ENCODE measurements around the gene ATAD3B.
A peak's percentile ranks its signal among the peaks of the same experiment; 100 is the strongest.
"Not testable (repeated sequence)": the region's sequence is repeated elsewhere in the genome, so short reads cannot be mapped to it uniquely, and the experiment has no call there.

Gene ATAD3B

GRCh38 chr1:1433804-1434130, 37.8 kb upstream of the ATAD3B start:
- DNase-seq = peak; percentile 42 to 62

GRCh38 chr1:1434131-1434823, 37.3 kb upstream of the ATAD3B start:
- DNase-seq = no peak

DNA sequence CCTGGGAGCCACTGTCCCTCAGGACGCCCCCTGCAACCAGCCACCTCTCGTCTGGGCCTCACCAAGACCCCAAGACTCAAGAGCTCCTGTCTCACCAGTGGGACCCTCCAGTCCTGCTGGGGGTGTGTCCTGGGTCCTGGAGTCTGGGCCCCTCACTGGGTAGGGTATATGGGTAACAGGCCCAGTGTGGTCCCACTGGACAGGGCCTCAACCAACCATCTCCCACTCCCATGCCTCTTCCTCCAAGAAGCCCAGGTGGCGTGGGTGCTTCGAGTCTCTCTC, 36.8 kb upstream of the ATAD3B start:
- DNase-seq = no peak

DNA sequence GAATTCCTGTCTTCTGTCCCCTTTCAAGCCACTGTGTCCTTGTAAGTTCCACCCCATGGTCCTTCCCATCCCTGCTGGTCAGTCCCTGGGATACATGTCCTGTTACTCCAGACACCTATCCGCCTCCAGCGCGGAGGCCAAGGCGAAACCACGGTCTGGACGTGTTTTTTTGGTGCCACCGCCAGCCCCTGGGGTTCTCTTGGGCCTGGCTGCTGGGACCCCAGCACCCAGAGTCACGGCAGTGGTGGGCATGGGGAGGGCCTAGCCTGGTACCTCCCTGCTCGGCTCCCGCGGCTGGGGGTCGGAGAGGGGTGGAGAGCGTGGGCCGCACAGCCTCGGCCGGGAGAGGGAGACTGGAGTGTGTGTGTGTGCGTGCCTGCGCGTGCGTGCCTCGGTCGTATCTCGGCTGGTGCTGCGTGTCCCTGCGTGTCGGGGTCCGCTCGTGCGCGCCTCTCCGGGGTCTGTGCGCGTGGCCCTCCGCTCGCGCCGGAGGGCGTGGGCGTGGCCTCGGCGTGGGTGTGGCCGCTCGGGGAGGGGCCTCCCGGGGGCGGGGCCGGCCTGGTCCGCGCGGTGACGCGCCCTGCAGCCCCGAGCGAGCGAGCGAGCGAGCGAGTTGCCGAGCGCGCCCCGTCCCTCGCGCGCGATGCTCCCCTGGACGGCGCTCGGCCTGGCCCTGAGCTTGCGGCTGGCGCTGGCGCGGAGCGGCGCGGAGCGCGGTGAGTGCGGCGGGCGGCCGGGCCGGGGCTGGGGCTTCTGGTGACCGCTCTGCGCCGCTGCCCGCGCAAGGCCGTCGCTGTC, 36.3 kb upstream of the ATAD3B start, which contains the start of gene VWA1:
TSS of gene VWA1 (plus strand) at position 585 of the 798 bp plus-strand sequence. CDS start at position 644, 59 bp downstream.
- peak; percentile 57 to 59 for DNase-seq

DNA sequence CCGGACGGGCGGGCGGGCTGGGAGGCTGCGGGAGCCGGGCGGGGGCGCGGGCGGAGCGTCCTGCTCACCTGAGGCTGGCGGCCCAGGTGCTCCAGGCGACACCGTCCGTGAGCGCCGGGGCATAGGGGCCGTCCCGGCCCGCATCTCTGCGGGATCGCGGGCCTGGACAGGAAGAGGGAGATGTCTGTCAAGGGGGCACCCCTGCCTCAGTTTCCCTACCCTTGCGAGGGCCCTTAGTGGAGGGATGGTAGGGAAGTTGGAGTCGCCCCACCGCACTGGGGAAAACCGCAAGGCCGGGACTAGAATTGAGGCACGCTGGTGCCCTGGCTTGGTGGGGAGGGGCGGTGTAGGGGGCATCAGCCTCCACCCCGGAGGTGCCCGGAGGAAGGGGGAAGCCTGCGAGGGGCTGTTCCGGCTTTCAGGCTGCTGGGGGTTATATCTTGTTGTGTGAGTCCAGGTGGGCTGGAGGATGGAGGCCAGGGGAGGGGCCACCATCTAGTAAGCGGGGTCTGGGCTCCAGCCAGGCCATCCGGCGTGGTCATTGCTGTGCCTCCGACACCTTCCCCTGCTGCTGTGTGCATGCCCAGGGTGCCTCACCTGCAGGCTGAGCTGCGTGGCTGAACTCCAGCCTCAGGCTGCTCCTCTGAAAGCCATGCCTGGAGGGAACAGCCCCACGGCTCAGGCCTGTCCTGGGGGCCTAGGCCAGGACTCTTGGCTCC, 35.5 kb upstream of the ATAD3B start:
- DNase-seq = no peak

- DNase-seq = no peak
Observed at GRCh38 chr1:1436630-1437032, 34.9 kb upstream of the ATAD3B start.

- DNase-seq = no peak
Observed at GRCh38 chr1:1437033-1437903, 34.3 kb upstream of the ATAD3B start.

DNA sequence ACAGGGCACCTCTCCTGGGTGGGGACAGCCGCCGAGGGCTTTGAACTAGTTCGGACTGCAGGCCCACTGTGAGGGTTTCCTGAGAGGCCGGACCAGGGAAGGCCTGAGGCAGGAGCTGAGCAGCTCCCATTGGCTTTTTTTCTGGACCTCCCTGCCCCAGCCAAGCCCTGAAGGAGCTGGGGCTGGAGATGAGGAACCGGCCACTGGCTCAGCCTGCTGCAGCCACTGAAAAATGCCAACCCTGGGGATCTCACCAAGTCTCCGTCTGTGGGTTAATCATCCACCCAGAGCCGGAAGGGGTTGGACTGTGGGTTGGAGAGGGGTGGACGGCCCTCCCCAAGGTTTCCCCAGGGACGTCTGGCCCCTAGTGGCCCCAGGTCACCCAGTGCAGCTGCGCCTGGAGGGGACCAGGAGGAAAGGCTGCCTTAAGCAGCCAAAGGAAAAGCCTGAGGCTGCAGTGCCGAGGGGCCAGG, 33.6 kb upstream of the ATAD3B start:
- DNase-seq = no peak

DNA sequence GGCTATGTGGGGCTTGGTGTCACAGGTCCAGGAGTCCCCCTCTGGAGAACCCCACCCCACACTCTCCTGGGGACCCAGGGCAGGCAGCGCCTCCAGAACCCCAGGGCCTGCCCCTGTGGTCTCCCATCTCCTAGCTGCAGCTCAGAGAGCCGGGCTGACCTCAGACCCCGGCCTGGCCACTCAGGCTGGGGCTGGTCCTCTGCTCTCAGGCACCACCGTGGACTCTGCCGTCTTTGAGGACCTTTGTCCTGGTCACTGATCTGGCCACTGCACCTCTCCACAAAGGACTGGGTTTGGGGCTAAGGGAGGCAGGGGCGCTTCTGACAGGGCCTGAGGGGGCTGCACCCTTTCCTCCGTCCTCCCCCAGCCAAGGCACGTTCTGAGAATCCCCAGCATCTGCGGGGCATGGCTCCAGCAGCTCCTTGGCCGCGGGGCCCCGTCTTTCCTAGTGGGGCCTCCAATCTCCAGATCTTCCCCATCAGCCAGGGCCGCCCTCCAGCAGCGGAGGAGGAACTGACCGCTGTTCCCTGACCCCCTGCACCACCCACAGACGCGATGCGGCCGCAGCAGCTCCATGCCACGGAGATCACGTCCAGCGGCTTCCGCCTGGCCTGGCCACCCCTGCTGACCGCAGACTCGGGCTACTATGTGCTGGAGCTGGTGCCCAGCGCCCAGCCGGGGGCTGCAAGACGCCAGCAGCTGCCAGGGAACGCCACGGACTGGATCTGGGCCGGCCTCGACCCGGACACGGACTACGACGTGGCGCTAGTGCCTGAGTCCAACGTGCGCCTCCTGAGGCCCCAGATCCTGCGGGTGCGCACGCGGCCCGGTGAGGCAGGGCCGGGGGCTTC, 32.8 kb upstream of the ATAD3B start:
- DNase-seq = no peak

DNA sequence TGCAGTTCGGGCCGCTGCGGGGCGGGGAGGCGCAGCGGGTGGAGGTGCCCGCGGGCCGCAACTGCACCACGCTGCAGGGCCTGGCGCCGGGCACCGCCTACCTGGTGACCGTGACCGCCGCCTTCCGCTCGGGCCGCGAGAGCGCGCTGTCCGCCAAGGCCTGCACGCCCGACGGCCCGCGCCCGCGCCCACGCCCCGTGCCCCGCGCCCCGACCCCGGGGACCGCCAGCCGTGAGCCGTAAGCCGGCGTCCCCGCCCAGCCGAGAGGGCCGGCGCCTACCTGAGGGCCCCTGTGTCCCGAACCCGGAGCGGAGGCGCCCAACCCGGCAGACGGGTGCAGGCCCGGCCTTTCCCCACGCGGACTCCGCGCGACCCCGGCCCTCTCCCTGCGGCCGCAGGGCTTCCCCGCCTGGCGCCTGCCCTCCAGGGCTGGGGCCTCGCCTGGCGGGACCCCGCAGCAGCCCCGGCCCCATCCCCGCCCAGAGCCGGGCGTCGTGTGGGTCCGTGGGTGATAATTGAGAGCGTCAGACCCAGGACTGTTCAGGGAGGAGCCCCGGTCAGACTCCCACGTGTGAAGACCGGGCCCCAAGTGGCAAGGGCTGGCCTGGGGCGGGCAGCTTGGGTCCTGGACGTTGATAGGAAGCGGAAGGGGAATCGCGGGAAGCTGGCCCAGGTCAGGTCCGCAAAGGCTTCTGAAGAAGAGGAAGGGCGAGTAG, 31.9 kb upstream of the ATAD3B start:
- no peak for DNase-seq

DNA sequence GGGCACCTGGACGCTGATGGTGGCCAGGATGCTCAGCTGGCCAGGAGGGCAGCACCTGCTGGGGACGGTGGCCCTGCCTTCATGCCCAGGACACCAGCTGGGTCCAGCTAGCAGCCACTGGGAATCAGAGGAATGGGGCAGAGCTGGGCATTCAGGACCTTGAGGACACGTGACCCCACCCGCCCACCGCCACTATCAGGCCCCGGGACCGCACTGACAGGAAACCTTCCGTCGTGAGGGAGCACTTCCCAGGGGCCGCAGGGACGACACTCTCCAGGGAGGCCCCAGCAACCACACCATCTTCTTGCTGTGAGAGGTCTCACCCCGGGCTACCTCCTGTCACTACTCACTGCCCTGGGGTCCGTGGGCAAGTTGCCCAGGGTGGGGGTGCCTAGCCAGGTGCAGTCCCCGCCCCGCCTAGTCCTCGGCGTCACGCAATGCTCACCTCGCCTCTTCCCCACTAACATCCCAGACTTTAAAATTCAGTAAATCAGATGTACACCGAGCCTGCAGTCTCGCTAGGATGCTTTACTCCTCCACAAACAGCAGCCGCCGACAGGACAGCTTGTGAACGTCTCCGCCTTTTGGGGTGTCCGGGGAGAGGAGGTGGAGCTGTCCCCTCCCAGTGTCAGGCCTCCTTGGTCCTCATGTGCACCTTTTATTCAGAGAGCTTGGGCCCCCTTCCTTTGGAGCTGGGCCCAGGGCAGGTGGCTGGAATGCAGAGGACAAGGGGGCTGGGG, 31.1 kb upstream of the ATAD3B start:
- DNase-seq = no peak

- peak; percentile 48 to 61 for DNase-seq
Observed at GRCh38 chr1:1441002-1441888, 30.3 kb upstream of the ATAD3B start.

DNA sequence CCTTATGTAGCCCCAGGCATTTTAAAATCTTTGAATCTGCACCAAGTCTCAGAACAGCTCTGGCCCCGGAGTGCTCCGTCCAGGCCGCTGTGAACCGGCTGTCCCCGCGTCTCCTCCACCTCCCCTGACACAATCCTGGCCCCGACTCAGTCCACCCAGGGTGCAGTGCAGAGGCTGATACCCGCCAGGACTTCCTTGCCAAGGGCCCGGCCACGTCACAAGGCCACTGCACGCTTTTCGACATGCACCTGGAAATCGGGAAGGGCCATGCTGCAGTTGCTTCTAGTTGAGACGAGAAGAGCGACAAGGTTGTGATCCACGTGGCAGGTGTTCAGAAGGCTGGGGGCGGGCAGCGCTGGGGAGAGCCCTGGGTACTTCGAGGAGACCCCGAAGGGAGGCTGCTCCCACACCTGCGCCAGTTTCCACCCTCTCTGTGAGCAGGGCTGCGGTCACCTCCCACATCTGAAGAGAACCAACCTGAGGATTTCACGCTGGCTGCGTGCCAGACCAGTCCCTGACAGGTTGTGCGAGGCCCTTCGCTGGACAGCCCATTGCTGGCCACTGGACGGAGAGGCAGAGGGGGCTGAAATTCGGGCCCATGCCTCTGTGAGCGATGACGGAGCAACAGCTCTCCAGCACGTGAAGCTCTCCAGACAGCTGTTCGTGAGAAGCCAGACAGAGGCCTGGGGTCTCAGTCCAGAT, 29.3 kb upstream of the ATAD3B start:
- DNase-seq = no peak

DNA sequence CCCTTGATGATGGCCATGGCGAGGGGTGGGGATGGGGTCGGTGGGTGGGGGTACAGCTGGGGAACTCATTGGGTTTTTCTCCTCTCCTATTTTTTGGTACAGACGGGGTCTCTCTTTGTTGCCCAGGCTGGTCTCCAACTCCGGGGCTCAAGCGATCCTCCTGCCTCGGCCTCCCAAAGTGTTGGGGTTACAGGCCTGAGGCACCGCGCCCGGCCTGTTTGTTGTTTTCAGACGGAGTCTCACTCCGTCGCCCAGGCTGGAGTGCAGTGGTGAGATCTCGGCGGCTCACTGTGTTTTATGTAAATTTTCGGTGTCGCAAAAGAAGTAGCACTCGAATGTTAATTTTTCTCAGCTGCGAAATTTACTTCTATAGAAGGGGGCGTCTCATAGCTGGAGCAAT, 24.9 kb upstream of the ATAD3B start:
- not testable (repeated sequence) for DNase-seq

GRCh38 chr1:1449099-1449739, 22.3 kb upstream of the ATAD3B start, which contains the start of gene ATAD3C:
Gene ATAD3C, plus strand, starts transcription at chr1:1449689. Its CDS starts 995 bp downstream, at chr1:1450684.
- DNase-seq = no peak

- DNase-seq = not testable (repeated sequence)
Observed at GRCh38 chr1:1450616-1451015, 20.9 kb upstream of the ATAD3B start.

DNA sequence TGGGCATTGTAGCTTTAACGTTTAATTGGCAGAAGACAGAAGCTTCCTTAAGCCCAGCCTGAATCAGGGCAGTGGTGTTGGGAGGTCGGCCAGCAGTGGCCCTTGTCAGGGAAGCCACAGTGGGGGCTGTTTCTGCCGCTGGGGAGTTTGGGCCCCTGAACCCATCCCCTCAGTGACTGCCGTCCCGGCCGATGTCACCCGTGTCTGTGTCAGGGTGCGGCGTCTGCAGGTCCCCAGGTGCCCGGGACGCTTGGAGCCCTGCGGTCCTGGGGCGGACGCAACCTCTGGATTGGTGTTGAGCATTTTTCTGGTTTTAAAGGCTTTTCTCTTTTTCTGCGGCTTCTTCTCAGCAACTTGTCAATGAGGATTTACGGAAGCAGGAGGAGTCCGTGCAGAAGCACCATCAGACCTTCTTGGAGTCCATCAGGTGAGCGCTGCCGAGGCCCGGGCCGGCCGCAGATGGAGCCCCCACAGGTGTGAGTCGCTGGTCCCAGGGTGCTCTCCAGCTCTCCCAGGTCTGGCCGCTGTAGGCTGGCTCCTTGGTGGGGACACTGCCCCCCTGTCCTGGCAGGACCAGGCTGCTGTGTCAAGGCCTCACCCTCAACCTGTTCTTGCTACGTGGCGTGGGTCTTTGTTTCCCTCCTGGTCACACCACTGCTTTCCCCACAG, 19.7 kb upstream of the ATAD3B start:
- no peak for DNase-seq

GRCh38 chr1:1452365-1452739, 19.2 kb upstream of the ATAD3B start:
- not testable (repeated sequence) for DNase-seq
